Measurements from ENCODE around the gene MAP3K2. TPM values are rescaled to one million over a fixed set of nuclear protein-coding genes. Genes with fewer than 3 reads are reported as not detected.

MAP3K2 gene
- total RNA-seq, 1 donor from 2014 or later, result 42.2 TPM

GRCh38 chr2:127348426-127349000 lies 39.3 kb downstream of the MAP3K2 start:
- Histone ChIP-seq H3K4me3 (ENCODE audit: low read depth, low read length) (no peak overlapping the region), H3K36me3 (ENCODE audit: control insufficient read depth, insufficient read depth, low read length) (no peaks in the 10 kb centered on the region), H3K27me3 (ENCODE audit: control insufficient read depth, insufficient read depth, low read length) (no peaks in the 10 kb centered on the region)
- DNase-seq (ENCODE audit: low read depth), result no peak
- TF ChIP-seq CTCF (IDR thresholded peaks at IDR 0.05; ENCODE audit: insufficient read depth, low read length, poor library complexity, severe bottlenecking), result no peak

GRCh38 chr2:127347734-127348392 lies 39.9 kb downstream of the MAP3K2 start:
- H3K4me3 ChIP-seq (ENCODE audit: low read depth, low read length), result no peak overlapping the region
- H3K27me3 ChIP-seq (ENCODE audit: control insufficient read depth, insufficient read depth, low read length), result no peaks in the 10 kb centered on the region
- TF ChIP-seq CTCF (IDR thresholded peaks at IDR 0.05; ENCODE audit: insufficient read depth, low read length, poor library complexity, severe bottlenecking), result no peak
- DNase-seq (ENCODE audit: low read depth), result no peak
- H3K36me3 ChIP-seq (ENCODE audit: control insufficient read depth, insufficient read depth, low read length), result no peaks in the 10 kb centered on the region

- Histone ChIP-seq H3K36me3 (ENCODE audit: control insufficient read depth, insufficient read depth, low read length) (no peaks in the 10 kb centered on the region), H3K27me3 (ENCODE audit: control insufficient read depth, insufficient read depth, low read length) (no peaks in the 10 kb centered on the region), H3K4me3 (ENCODE audit: low read depth, low read length) (no peak overlapping the region)
- TF ChIP-seq CTCF (IDR thresholded peaks at IDR 0.05; ENCODE audit: insufficient read depth, low read length, poor library complexity, severe bottlenecking), result no peak
- DNase-seq (ENCODE audit: low read depth), result no peak
Observed at GRCh38 chr2:127347015-127347414, 40.8 kb downstream of the MAP3K2 start.

- no peak for DNase-seq (ENCODE audit: low read depth)
- Histone ChIP-seq H3K4me3 (ENCODE audit: low read depth, low read length) (no peak overlapping the region), H3K27me3 (ENCODE audit: control insufficient read depth, insufficient read depth, low read length) (no peaks in the 10 kb centered on the region), H3K36me3 (ENCODE audit: control insufficient read depth, insufficient read depth, low read length) (no peaks in the 10 kb centered on the region)
- no peak for TF ChIP-seq CTCF (IDR thresholded peaks at IDR 0.05; ENCODE audit: insufficient read depth, low read length, poor library complexity, severe bottlenecking)
Observed at GRCh38 chr2:127343277-127343676, 44.5 kb downstream of the MAP3K2 start.

GRCh38 chr2:127342101-127342500 lies 45.7 kb downstream of the MAP3K2 start:
- Histone ChIP-seq H3K36me3 (ENCODE audit: control insufficient read depth, insufficient read depth, low read length) (no peaks in the 10 kb centered on the region), H3K27me3 (ENCODE audit: control insufficient read depth, insufficient read depth, low read length) (no peaks in the 10 kb centered on the region), H3K4me3 (ENCODE audit: low read depth, low read length) (no peak overlapping the region)
- no peak for TF ChIP-seq CTCF (IDR thresholded peaks at IDR 0.05; ENCODE audit: insufficient read depth, low read length, poor library complexity, severe bottlenecking)
- DNase-seq (ENCODE audit: low read depth), result no peak

- H3K27me3 ChIP-seq (ENCODE audit: control insufficient read depth, insufficient read depth, low read length), result no peaks in the 10 kb centered on the region
- no peaks in the 10 kb centered on the region for H3K36me3 ChIP-seq (ENCODE audit: control insufficient read depth, insufficient read depth, low read length)
- TF ChIP-seq CTCF (IDR thresholded peaks at IDR 0.05; ENCODE audit: insufficient read depth, low read length, poor library complexity, severe bottlenecking), result no peak
- no peak for DNase-seq (ENCODE audit: low read depth)
- no peak overlapping the region for H3K4me3 ChIP-seq (ENCODE audit: low read depth, low read length)
Observed at GRCh38 chr2:127332335-127332734, 55.4 kb downstream of the MAP3K2 start.
